ENCODE results near the gene MRPL21.

GRCh38 chr11:68896171-68896959, 7.3 kb downstream of the MRPL21 start:
- no peak for TF ChIP-seq CTCF (optimal IDR thresholded peaks at IDR 0.05 in 1 of 3, IDR thresholded peaks at IDR 0.05 in 1 of 3, conservative IDR thresholded peaks at IDR 0.05 in 1 of 3; ENCODE audit: extremely low read depth in 1 of 3, insufficient read depth in 2 of 3, low read length in 3 of 3)
- TF ChIP-seq EZH2 (IDR thresholded peaks at IDR 0.05; ENCODE audit: low read length), result no peak

Measured in keratinocyte (primary cell).